HG03139 (cell line): Measurements from ENCODE around the gene D2HGDH.
A peak's percentile ranks its signal among the peaks of the same experiment; 100 is the strongest.

Source experiments
- ATAC-seq: cut with Tn5 transposase; IDR thresholded peaks from one replicate; pipeline ENCODE4 v1.9.1; 2021; ENCODE audit not compliant: unreplicated experiment

D2HGDH gene

DNA sequence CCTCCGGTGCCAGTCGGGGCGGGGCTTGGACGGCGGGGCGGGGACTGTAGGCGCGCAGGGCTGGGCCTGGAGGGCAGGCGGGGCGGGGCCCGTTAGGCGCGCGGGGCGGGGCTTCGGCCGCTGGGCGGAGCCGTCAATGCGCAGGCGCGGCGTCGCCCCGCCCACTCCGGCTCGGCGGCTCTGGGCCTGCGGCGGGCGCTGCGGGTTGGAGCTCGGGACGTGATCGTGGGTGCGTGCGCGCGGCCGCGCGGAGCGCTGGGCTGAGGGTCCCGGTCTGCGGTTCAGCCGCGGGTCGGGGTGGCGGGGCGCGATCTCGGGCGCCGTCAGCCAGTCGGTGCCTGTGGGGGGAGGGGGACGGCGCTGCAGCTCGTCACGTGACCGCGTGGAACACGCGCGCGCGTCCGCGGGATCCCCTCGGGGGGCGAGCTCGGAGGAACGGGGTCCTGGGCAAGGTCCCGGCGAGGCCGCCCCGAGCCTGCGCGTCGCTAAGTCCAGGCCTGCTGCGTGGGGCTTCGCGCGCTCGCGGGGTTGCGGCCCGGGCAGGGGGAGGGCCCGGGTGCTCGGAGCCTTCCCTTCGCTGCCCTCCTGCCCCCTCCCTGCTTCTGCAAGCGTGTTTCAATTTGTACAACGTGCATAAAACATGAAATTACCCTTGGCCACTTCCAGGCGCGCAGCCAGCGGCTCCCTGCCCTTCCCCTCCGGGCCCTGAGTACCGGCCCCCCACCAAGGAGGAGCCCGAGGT, at the start of gene D2HGDH:
TSS of gene D2HGDH (plus strand) at position 164 of the 742 bp plus-strand sequence. CDS start 595 bp downstream, outside the sequence.
- ATAC-seq: peak; percentile 72

DNA sequence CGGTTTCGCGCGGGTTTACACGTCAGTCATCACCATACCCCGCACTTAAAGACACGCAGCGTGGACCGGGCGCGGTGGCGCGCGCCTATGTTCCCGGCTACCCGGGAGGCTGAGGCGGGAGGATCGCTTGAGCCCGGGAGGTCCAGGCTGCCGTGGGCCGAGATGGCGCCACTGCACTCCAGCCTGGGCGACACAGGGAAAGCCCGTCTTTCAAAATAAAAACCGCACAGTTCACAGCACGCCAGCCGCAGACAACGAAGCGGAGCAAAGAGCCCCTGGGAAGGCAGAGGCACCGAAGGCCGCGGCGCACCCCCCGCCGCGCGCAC, 48.1 kb upstream of the D2HGDH start:
- no peak for ATAC-seq

DNA sequence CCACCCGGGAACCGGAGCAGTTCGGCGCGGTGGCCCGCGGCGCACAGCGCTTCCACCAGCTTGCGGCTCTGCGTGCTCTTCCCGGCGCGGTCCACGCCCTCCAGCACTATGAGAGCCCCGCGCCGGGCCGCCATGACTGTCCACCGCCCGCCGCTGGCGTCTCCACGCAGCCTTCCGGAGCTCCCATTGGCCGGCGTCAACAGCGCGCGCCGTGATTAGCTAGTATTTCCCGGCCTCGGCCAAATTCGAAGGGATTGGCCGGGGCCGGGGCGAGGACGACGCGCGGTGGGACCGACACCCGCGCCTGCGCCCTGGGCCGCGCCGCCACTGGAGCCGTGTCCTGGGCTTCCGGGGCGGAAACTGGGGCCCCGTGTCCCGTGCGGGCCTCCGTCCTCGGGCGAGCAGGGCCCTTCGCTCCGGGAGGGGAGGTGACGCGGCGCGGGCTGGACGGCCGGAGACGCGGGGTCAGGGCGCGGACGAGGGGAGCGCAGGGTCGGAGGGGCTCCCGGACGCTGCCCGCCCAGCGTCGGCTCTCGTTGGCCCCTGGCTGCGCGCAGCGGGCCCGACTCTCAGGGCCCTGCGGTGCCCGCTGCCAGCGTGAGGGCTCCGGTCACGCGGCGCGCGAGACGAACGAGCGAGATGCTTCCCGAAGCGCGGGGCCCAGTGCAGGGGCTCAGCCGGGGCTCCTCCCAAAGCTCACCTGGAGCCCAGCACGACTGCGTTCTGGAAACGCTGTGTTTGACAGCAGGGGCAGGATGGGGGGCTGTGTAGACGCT, 47.6 kb upstream of the D2HGDH start, which contains the start of gene DTYMK:
TSS of gene DTYMK (minus strand) at position 166 of the 776 bp plus-strand sequence. CDS start at position 134, 32 bp downstream.
- ATAC-seq: peak; percentile 92

DNA sequence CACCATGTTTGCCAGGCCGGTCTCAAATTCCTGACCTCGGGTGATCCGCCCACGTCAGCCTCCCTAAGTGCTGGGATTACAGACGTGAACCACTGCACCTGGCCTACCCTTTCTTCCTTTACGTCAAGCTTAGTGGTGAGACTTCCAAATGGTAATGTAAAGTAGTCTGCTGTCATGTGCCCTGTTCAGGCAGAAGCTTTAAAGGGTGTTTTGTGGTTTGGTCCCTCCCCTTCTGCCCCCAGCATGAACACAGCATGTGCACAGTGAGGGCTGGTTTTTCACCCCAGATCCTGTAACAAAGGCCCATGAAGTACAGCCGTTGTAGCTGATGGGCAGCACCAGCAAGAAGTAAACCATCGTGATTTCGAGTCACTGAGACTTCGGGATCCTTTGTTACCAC, 45.1 kb upstream of the D2HGDH start:
- no peak for ATAC-seq

DNA sequence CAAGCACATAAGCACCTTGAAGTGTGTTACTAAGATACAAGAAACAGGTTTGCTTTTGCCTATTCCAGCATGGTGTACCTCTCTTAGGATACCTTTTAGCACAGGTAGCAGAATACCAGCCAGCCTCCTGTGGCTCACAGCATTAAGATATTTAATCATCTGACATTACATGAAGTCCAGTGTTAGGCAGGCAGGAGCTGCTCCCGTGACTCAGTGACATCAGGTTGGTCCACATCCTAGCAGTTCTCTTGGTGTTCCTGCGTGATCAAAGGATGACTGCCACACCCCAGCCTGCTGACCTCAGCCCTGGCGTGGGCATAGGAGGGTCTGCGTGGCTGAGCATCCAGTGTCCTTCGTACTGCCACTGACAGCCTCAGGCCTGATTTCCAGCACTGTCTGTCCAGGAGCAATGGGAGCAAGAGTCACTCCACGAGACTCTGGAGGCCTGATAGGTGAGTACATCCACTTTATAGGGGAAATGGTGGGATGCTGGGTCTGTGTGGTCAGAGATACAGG, 44.2 kb upstream of the D2HGDH start:
- ATAC-seq: no peak

DNA sequence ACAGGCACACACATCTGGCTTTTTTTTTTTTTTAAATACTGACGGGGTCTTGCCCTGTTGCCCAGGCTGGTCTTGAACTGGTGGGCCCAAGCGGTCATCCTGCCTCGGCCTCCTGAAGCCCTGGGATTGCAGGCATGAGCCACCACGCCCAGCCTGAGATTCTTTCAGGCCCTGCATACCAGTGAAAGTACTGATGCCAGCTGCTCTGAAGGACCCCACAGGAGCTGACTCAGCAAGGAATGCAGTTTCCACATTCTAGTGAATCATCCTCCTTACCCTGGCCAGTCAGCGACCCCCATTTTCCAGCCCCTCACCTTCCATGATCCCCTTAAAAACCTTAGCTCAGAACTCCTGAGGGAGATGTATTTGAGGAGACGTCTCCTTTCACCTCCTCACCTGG, 42.0 kb upstream of the D2HGDH start:
- ATAC-seq: no peak

DNA sequence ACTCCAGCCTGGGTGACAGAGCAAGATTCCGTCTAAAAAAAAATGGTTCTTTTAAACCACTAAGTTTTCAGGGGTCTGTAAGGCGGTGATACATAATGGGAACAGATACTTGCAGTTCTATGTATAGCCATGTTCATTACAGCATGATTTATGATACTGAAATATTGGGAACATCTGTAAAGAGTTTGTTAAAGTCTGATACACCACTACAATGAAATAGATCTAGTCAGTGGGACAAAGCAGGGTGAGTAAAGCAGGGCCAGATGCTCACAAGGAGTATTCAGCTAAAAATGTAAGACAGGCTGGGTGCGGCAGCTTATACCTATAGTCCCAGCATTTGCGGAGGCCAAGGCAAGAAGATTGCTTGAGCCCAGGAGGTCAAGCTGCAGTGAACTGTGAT, 38.8 kb upstream of the D2HGDH start:
- ATAC-seq: no peak

DNA sequence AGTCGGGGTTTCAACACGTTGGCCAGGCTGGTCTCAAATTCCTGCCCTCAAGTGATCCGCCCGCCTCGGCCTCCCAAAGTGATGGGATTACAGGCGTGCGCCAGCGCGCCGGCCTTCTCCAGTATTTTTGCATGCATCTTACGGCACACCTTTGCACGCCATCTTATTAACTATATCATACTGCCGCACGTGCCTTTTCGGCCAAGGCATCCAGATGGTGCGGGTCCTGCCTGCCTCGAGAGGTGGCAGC, 33.4 kb upstream of the D2HGDH start:
- no peak for ATAC-seq

DNA sequence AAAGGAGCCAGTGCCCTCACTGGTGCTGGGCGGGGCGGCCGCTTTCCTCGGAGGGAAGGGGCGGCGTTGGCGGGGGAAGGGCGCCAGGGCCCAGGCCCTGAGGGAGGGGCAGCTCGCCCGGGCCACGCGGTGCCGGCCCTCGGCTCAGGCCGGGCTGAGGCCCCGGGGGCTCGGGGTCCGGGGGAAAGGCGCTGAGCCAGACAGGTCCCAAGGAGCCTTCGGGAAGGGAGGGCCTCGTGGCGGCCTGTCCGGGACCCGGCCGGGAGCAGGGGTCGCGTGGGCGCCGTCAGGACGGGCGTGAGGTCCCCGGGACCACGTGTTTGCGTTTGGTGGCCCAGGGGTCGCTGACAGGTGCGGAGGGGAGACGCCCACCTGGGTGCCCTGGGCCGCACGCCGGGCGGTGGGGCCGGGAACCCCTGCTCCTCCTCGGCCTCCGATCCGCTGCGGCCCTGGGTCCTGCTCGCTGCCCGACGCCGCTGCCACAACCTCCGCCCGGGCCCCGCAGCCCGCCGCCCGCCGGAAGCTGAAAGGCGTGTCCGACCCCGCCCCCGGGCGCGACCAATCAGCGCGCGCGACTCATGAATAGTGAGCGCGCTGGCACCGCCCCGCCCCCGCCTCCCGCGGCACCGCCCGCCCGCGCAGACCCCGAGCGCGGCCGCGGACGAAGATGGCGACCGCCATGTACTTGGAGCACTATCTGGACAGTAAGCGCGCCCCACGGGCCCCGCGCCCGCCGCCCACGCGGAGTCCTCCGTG, 32.9 kb upstream of the D2HGDH start, which contains the start of gene ING5:
TSS of gene ING5 (plus strand) at position 641 of the 756 bp plus-strand sequence. CDS start at position 668, 27 bp downstream.
- ATAC-seq: peak; percentile 47

DNA sequence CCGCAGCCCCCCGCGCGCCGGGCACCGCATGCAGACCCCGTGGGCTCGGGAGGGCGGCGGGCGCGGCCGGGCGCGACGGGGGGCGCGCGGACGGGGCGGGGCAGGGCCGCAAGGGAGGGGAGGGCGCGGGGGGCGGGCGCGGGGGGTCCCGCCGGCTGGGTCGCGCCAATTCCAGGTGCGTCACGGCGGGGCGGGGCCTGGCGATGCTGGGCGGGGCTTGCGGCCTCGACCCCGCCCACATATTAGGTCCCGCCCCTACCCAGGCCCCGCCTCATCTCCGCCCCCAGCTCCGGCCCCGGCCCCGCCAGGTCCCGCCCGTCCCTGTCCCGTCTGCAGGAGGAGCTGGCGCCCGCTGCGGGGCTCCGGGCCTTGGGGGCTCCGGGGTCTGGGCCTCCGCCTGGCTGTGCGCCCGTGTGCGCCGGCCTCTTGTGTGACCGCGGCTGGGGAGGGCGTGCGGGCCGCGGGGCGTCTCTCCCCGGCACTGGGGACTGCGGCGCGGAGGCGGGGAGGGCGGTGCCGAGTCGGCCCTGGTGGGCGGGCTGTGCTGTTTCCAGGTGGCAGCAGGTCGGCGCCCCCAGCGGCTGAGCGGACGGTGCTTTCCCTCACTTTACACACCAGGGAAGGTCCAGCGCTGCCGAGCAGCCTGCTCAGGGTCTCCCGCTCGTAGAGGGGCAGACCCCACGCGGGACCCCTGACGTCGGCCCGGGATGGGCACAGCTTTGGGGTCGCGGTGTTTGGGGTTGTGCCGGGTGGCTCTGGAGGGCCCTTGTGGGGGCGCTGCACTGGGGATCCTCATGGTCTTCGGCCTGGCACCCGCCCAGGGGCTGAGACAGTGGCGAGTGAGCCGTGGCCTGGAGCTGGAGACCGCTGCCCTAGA, 32.0 kb upstream of the D2HGDH start:
- peak; percentile 60 for ATAC-seq

DNA sequence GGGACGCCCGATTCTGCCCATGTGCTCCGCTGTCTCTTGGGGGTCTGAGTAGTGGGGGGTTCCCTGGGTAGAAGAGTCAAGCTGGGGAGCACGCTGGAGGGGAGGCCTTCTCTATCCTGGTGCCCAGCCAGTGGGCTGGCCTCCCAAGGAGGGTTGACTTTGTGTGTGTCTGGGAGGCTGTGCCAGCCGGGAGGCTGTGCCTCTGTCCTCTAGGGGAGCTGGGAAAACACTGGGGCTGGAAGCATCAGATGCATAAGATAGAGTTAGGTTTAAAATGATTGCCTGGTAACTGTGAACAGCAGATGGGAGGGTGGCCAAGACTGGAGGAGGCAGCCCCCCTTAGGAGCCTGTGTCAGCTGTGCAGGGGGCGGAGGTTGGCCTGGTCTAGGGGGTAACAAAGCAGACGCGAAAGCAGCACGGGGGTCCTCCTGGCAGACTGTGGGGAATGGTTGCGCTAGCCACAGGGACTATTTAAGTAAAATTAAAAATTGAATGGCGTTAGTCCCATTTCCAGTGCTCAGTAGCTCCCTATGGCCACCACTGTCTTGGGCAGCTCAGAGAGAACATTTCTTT, 31.3 kb upstream of the D2HGDH start:
- ATAC-seq: no peak

DNA sequence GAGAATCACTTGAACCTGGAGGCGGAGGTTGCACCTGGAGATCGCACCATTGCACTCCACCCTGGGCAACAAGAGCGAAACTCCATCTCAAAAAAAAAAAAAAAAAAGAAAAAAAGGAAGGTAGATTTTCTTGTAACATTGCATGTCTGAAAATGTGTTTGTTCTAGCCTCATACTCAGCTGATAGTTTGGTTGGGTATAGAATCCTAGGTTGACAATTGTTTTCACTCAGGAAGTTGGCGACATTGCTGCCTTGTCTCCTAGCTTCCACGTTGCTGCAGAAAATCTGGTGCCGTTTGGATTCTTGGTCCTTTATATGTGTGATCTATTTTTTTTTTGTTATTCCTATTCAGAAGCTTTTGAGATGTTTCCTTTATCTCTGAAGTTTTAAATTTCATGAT, 27.9 kb upstream of the D2HGDH start:
- no peak for ATAC-seq

DNA sequence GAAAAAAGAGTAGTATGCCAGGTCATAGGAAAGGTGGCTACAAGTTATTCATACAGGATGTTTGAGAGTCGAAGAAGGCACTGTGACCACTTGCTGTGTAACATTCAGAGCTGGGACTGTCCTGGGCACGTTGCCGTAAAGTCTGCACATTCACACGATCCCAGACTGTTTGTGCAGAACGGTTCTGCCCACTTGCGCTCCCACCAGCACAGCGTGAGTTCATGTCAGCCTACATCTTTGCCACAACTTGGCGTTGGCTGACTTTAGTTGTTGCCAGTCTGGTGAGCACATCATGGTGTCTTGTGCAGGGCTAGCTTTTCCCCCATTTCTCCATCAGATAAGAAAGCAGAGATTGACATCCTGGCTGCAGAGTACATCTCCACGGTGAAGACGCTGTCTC, 25.6 kb upstream of the D2HGDH start:
- no peak for ATAC-seq

DNA sequence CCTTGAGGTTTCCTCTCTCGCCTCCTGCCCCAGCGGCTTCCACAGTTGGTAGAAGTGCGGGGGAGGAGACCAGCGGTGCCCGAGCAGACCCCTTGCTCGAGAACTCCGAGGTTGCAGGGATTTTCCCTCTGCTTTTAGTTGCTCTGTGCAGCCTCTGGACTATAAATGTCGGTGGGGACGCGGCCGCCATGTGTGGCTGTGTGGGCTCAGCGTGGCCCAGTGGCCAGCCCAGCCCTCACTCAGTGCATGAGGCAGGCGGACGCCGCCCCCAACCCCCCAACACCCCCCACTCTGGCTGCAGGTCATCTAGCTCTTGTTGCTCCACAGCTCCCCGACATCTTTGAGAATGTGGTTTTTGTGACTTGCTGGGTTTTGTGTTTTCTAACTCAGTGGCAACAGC, 15.3 kb upstream of the D2HGDH start:
- no peak for ATAC-seq

DNA sequence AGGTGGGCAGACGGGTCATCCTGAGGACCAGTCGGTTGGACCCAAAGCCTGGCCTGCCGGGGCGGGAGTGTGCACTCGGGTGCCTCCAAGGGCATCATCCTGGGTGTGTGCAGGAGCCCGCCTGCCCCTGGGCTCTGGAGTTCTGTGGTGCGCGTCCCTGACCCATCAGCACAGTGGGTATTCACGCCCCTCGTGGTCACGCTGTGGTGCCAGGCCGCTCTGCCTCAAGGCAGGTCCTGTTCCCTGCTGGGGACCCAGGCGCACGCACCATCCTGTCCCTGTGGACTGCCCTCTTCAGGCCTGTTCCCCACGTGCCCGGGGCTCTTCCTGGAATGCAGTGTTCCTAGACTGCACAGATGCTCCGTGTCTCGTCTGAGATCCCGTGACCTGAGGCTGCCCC, 14.3 kb upstream of the D2HGDH start:
- ATAC-seq: no peak

DNA sequence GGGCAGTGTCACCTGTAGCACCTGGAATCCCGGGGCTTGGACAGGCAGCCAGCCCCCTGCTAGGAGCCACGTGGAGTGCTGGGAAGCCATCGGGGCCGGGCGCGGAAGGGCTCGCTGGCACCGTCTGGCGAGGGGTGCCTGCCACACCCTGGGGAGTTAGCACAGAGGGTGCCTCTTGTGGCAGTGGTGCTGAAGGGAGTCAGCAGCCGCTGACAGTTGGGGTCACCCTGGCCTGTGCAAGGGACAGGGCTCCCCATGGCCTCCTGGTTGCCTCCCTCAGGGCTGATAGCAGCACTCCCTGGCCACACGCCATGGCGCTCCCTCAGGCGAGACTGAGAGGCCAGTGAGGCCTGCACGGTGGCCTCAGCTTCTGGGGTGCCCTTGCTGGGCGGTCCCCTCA, 13.9 kb upstream of the D2HGDH start:
- no peak for ATAC-seq

DNA sequence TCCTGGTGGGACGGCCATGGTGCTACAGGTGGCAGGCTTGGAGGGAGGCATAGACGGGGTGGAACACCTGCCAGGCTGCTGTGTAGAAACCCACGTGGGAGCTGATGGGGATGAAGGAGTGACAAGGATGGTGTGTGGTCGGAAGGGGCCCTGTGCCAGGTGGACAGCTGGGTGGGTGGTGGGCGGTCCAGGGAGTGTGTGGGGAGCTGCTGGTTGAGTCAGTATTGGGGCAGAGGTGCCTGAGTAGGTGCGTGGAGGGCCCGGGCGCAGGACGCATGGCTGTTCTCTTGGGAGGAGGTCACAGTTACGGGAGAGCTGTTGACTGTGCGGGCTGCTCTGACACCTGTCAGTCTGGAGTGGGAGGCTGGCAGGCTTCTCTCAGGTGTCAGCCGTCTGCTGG, 12.6 kb upstream of the D2HGDH start:
- no peak for ATAC-seq

DNA sequence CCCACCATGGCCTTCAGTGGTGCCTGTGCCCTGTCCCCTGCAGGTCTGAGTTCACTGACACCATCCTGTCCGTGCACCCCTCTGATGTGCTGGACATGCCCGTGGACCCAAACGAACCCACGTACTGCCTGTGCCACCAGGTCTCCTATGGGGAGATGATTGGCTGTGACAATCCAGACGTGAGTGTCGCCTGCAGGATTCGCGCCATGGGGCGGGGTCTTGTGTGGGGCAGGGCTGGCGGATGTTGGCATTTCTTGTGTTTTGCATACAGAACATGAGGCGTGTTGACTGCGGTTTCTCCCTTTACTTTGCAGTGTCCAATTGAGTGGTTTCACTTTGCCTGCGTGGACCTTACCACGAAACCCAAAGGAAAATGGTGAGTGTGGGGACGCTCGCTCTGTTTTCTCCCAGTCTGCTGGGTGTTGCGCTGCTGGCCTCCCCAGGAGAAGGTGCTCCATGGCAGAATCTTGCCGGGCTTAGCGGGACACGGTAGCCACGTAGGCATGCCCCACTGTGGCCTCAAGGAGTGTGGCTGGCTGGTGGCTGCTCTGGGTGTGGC, 11.5 kb upstream of the D2HGDH start:
- ATAC-seq: no peak

DNA sequence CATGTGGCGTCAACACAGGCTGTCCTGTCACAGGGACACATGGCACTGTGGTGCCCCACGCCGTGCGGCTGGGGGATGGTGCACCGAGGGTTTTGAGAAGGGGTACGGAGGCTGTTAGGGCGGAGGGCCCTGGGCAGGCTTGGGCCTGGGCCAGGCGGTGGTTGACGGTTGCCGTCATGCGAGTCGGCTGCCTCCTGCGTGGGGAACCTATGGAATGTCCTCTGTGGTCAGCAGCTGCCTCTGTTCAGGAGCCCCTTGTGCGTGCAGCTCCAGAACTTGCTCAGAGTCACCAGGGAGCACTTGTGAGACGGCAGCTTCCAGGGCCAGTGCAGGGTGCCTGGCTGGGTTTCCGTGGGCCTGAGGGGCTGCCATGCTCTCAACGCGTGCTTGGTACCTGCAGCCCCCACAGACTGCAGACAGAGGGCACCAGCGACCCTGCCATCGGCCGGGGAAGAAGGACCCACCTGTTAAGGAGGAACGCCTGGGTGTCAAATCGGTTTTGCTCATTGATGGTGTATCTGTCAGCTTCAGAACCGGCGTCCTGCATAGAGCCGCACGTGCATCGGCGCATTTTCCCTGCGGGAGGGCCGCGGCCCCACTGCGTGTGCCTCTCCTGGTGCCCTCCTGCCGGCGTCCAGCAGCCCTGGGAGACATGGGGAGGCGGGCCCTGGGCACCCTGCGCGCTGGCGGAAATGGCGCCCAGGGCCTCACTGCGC, 10.0 kb upstream of the D2HGDH start:
- no peak for ATAC-seq
